H1 (cell line): Measurements from ENCODE around the gene TRDMT1. TPM values are rescaled to one million over a fixed set of nuclear protein-coding genes. Genes with fewer than 3 reads are reported as not detected.

Source experiments
- CTCF ChIA-PET: fragments of 300-600 bp; sonication (Branson Sonifier 250); formaldehyde crosslinking; loops from one replicate; lab custom pipeline; 2021; ENCODE audit not compliant: partially characterized antibody; lab: Charles Lee
- POLR2A ChIA-PET: fragments of 300-600 bp; sonication (Branson Sonifier 250); formaldehyde crosslinking; loops from one replicate; lab custom pipeline; 2021; ENCODE audit warnings: inconsistent platforms; ENCODE audit not compliant: partially characterized antibody; lab: Charles Lee
- DNase-seq, 2 experiments: peaks; one replicate each; pipeline versions ENCODE4 v3.0.0 to v3.0.0-alpha.2; 2010 to 2022; ENCODE audit warnings: low spot score in 2 of 2, low read depth in 1 of 2, mixed read lengths in 1 of 2
- FAIRE-seq: peaks from 2 replicates; lab custom pipeline; 2011; peaks lifted over from hg19 to GRCh38; lab: Jason Lieb, UNC
- H2AFZ ChIP-seq: 2 replicates; pipeline ENCODE4 v1.8.1; 2012; ENCODE audit warnings: low read length, inconsistent platforms
- H2AK5ac ChIP-seq: 2 replicates; pipeline ENCODE4 v1.6.1; 2013; ENCODE audit warnings: low read depth, low read length
- H2BK120ac ChIP-seq: replicated peaks from 2 replicates; pipeline ENCODE3; 2013; ENCODE audit warnings: low read depth, low read length, inconsistent platforms
- H2BK12ac ChIP-seq: 2 replicates; pipeline ENCODE4 v1.6.1; 2013; ENCODE audit warnings: low read depth, low read length
- H2BK15ac ChIP-seq: 2 replicates; pipeline ENCODE4 v1.6.1; 2013; ENCODE audit warnings: low read length
- H2BK20ac ChIP-seq: 2 replicates; pipeline ENCODE4 v1.6.1; 2013; ENCODE audit warnings: low read length
- H2BK5ac ChIP-seq: 2 replicates; pipeline ENCODE4 v1.6.1; 2013; ENCODE audit warnings: low read depth, low read length
- H3K14ac ChIP-seq: 2 replicates; pipeline ENCODE4 v1.6.1; 2013; ENCODE audit warnings: inconsistent platforms; ENCODE audit not compliant: insufficient read length
- H3K18ac ChIP-seq: 2 replicates; pipeline ENCODE4 v1.6.1; 2013; ENCODE audit warnings: low read length; ENCODE audit errors: extremely low read depth
- H3K23ac ChIP-seq: 2 replicates; pipeline ENCODE4 v1.6.1; 2013; ENCODE audit warnings: inconsistent platforms; ENCODE audit not compliant: insufficient read length
- H3K23me2 ChIP-seq: 2 replicates; pipeline ENCODE4 v1.6.1; 2013; ENCODE audit warnings: low read depth, low read length
- H3K27ac ChIP-seq: 2 replicates; pipeline ENCODE4 v1.6.1; 2011; ENCODE audit warnings: low read depth, low read length, inconsistent platforms
- H3K27me3 ChIP-seq, 4 experiments: replicated peaks in 1 of 4; 1 replicate in 1 of 4; 2 replicates in 3 of 4; pipeline versions ENCODE4 v1.6.1 to v1.8.1; 2011 to 2013; ENCODE audit warnings: low read length in 3 of 4, mild to moderate bottlenecking in 3 of 4, inconsistent platforms in 2 of 4, mixed read lengths in 2 of 4, moderate library complexity in 1 of 4; ENCODE audit not compliant: control insufficient read depth in 3 of 4, insufficient read depth in 3 of 4; ENCODE audit errors: extremely low read depth in 1 of 4
- H3K36me3 ChIP-seq, 4 experiments: 2 replicates each; pipeline versions ENCODE4 v1.6.1 to v1.8.1; 2011 to 2013; ENCODE audit warnings: mild to moderate bottlenecking in 4 of 4, low read length in 3 of 4, moderate library complexity in 2 of 4, control low read depth in 1 of 4, inconsistent platforms in 1 of 4; ENCODE audit not compliant: insufficient read depth in 4 of 4, control insufficient read depth in 2 of 4
- H3K4ac ChIP-seq: replicated peaks from 2 replicates; pipeline ENCODE3; 2013; ENCODE audit warnings: low read length, low read depth, mixed read lengths, inconsistent platforms; ENCODE audit not compliant: insufficient read length
- H3K4me1 ChIP-seq, 4 experiments: replicated peaks in 1 of 4; 1 replicate in 1 of 4; 2 replicates in 3 of 4; pipeline versions ENCODE4 v1.6.1 to v1.8.1; 2011 to 2013; ENCODE audit warnings: low read length in 3 of 4, inconsistent platforms in 2 of 4, mixed read lengths in 1 of 4; ENCODE audit not compliant: insufficient read depth in 4 of 4, control insufficient read depth in 3 of 4
- H3K4me2 ChIP-seq, 2 experiments: 2 replicates each; pipeline versions ENCODE4 v1.6.1 to v1.8.1; 2011 to 2013; ENCODE audit warnings: low read depth in 2 of 2, low read length in 2 of 2, control low read depth in 1 of 2, inconsistent platforms in 1 of 2, mild to moderate bottlenecking in 1 of 2; ENCODE audit not compliant: insufficient read depth in 1 of 2
- H3K4me3 ChIP-seq, 4 experiments: fragments of 200-600, 300-600 bp in 1 of 4; sonication (generic), shearing (Covaris generic), sonication (Bioruptor Twin) in 1 of 4; 2 replicates each; pipeline versions ENCODE4 v1.5.1 to v1.8.1; 2011 to 2016; ENCODE audit warnings: low read length in 4 of 4, low read depth in 3 of 4, control low read depth in 2 of 4, inconsistent platforms in 2 of 4, mild to moderate bottlenecking in 2 of 4, mixed read lengths in 1 of 4, moderate library complexity in 1 of 4; ENCODE audit not compliant: insufficient read depth in 2 of 4; ENCODE audit errors: extremely low read depth in 1 of 4
- H3K56ac ChIP-seq: replicated peaks from 2 replicates; pipeline ENCODE3; 2013; ENCODE audit warnings: low read depth, mild to moderate bottlenecking, mixed read lengths, low read length, inconsistent platforms; ENCODE audit not compliant: insufficient read length
- H3K79me1 ChIP-seq: 2 replicates; pipeline ENCODE4 v1.6.1; 2013; ENCODE audit warnings: low read depth, low read length, control low read depth
- H3K79me2 ChIP-seq, 2 experiments: 2 replicates each; pipeline versions ENCODE4 v1.6.1 to v1.8.1; 2012 to 2013; ENCODE audit warnings: low read length in 2 of 2, mild to moderate bottlenecking in 2 of 2, inconsistent platforms in 1 of 2; ENCODE audit not compliant: insufficient read depth in 2 of 2, control insufficient read depth in 1 of 2
- H3K9ac ChIP-seq, 4 experiments: replicated peaks in 1 of 4; 1 replicate in 1 of 4; 2 replicates in 3 of 4; pipeline versions ENCODE4 v1.6.1 to v1.8.1; 2011 to 2013; ENCODE audit warnings: low read depth in 3 of 4, low read length in 3 of 4, control low read depth in 2 of 4, mild to moderate bottlenecking in 2 of 4, moderate library complexity in 2 of 4, inconsistent platforms in 1 of 4; ENCODE audit errors: extremely low read depth in 1 of 4
- H3K9me3 ChIP-seq, 2 experiments: 2 replicates each; pipeline versions ENCODE4 v1.6.1 to v1.8.1; 2012 to 2013; ENCODE audit warnings: mild to moderate bottlenecking in 2 of 2, moderate library complexity in 2 of 2, control low read depth in 1 of 2, inconsistent platforms in 1 of 2, low read depth in 1 of 2, low read length in 1 of 2, mixed read lengths in 1 of 2; ENCODE audit not compliant: insufficient read depth in 2 of 2
- H4K20me1 ChIP-seq, 2 experiments: replicated peaks in 1 of 2; 2 replicates each; pipeline versions ENCODE3 to v1.8.1; 2011 to 2013; ENCODE audit warnings: inconsistent platforms in 2 of 2, low read length in 2 of 2, mild to moderate bottlenecking in 1 of 2; ENCODE audit not compliant: insufficient read depth in 2 of 2, control insufficient read depth in 1 of 2
- H4K5ac ChIP-seq: 2 replicates; pipeline ENCODE4 v1.6.1; 2013; ENCODE audit warnings: low read length, low read depth, mixed read lengths, inconsistent platforms; ENCODE audit not compliant: insufficient read length
- H4K8ac ChIP-seq: 2 replicates; pipeline ENCODE4 v1.8.0; 2013; ENCODE audit warnings: mild to moderate bottlenecking, moderate library complexity, low read length, inconsistent platforms; ENCODE audit not compliant: insufficient read depth; ENCODE audit errors: extremely low read depth
- H4K91ac ChIP-seq: replicated peaks from 2 replicates; pipeline ENCODE3; 2013; ENCODE audit warnings: low read length, mixed read lengths, inconsistent platforms; ENCODE audit not compliant: insufficient read length
- BCL11A ChIP-seq, 2 experiments: IDR thresholded peaks; one replicate each; pipeline ENCODE4 v1.6.1; 2011; ENCODE audit warnings: low read depth in 2 of 2, low read length in 2 of 2, mild to moderate bottlenecking in 2 of 2
- JUND ChIP-seq: IDR thresholded peaks from 2 replicates; pipeline ENCODE4 v1.6.1; 2011; ENCODE audit warnings: mild to moderate bottlenecking, improper control_type of control experiment, low read length
- KDM1A ChIP-seq: fragments of 200-600, 300-600 bp; sonication (generic); IDR thresholded peaks from 2 replicates; pipeline ENCODE4 v1.7.1; 2016; ENCODE audit warnings: mild to moderate bottlenecking, low read length, borderline replicate concordance
- POLR2AphosphoS5 ChIP-seq: IDR thresholded peaks from 2 replicates; pipeline ENCODE4 v1.6.1; 2011; ENCODE audit warnings: low read depth, low read length
- TAF1 ChIP-seq: IDR thresholded peaks from 2 replicates; pipeline ENCODE4 v1.6.1; 2011; ENCODE audit warnings: mild to moderate bottlenecking, low read depth, low read length
- WGBS, 2 experiments: shearing (Covaris generic) in 1 of 2; methylation state at CpG; one replicate each; pipeline versions ENCODE4 v1.1.6 to v1.1.7; 2013 to 2015; ENCODE audit warnings: low lambda C conversion rate in 2 of 2, mixed read lengths in 2 of 2, inconsistent platforms in 1 of 2, low coverage in 1 of 2, missing lambda C conversion rate in 1 of 2; ENCODE audit not compliant: insufficient replicate concordance in 2 of 2, insufficient coverage in 1 of 2, insufficient read length in 1 of 2; ENCODE audit errors: extremely low coverage in 1 of 2, missing lambda C conversion rate in 1 of 2; 5-methylcytosine and 5-hydroxymethylcytosine counted together
- polyA plus RNA-seq, 7 experiments: library from polyadenylated mRNA; depleted of rRNA in 3 of 7; stranded (reverse) in 5 of 7; unstranded in 2 of 7; fragments of >200 nt in 5 of 7; fragments of 200-250 nt in 2 of 7; gene quantifications; 1 replicate in 5 of 7; 2 replicates in 1 of 7; 4 replicates in 1 of 7; pipeline versions ENCODE4 v1.2.1 to v1.2.3, GENCODE V29; 2011 to 2013; ENCODE audit warnings: missing spikeins in 2 of 7, mixed read lengths in 2 of 7
- total RNA-seq: library from RNA; stranded (reverse); fragmentation: NEBNext Ultra II Directional; extraction: Animal tissue kit (Norgen Biotek cat#: 25700); gene quantifications from 2 replicates; pipeline ENCODE4 v1.2.1, GENCODE V29; 2021

Gene TRDMT1
- total and polyA plus RNA-seq, 2 of the 8 experiments (the other 6 are each of a cell fraction or from before 2014, with no cell fraction given): 7.4 to 21.4 TPM

DNA sequence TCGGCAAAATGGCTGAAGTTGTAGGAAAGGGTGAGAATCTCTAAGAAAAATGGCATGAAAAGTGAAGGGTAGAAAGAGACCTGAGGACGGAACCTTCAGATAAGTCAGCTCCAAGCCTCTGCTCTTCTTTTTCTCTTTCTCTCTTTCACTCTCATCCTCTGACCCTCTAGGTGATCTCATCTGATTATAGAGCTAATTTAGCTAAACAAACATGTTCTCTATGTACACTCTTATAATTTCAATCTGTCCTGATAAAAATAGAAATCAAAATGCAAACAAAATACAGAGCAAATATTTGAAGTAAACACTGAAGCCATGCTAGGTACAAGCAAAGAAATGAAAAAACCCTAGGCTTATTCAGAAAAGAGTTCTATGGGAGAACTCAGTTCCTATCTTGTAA lies 57.4 kb downstream of the TRDMT1 start:
- Histone ChIP-seq H2BK12ac (no peak overlapping the region), H3K79me2 (no peaks in the 10 kb centered on the region), H3K9me3 (no peaks in the 10 kb centered on the region), H4K91ac (no peak overlapping the region), H2AFZ (no peak overlapping the region), H3K27ac (no peak overlapping the region), H3K23ac (no peak overlapping the region), H3K36me3 (peaks cover 0 to 3% (median 0%) of the 10 kb centered on the region in 4 experiments; a peak in 1 of 8 replicates), H3K79me1 (no peaks in the 10 kb centered on the region), H3K27me3 (no peaks in the 10 kb centered on the region), H2AK5ac (no peak overlapping the region), H3K4me1 (0 out of 7 replicates have a peak, but pooled peaks cover 0 to 2% (median 0%) of the 10 kb centered on the region in 4 experiments), H3K56ac (no peak overlapping the region), H3K14ac (no peak overlapping the region), H3K9ac (no peak overlapping the region), H2BK15ac (no peak overlapping the region), H4K5ac (no peak overlapping the region), H3K4ac (no peak overlapping the region), H3K18ac (no peak overlapping the region), H2BK5ac (no peak overlapping the region), H4K8ac (no peak overlapping the region), H4K20me1 (no peaks in the 10 kb centered on the region), H2BK20ac (no peak overlapping the region), H3K23me2 (no peaks in the 10 kb centered on the region), H2BK120ac (no peak overlapping the region), H3K4me2 (no peak overlapping the region), H3K4me3 (no peak overlapping the region)
- ChIA-PET CTCF (interaction anchor here (0.5 to 1.2 kb wide), 4 partner anchors 9 to 191 kb away, joined by 3 to 6 read pairs (median 4); no protein-coding TSS in a partner anchor), POLR2A (interaction anchor here (1.2 to 1.7 kb wide), 2 partner anchors 9 to 57 kb away, joined by 3 to 7 read pairs; partner anchors contain the start of gene TRDMT1)
- WGBS, 2 experiments: 98% methylated on average over 2 of the region's 2 CpGs; no CpG with 5 or more reads in 1 of the 2 experiments
- FAIRE-seq: no peak
- no peak for DNase-seq
- TF ChIP-seq POLR2AphosphoS5 (no peak), KDM1A (no peak), BCL11A (IDR thresholded peaks at IDR 0.05; ENCODE audit: low read depth in 2 of 2, low read length in 2 of 2) (no peak), TAF1 (no peak), JUND (no peak)
